RWPE1 (cell line): ENCODE results near the gene FOXF2.

Source experiments
- CTCF ChIA-PET: fragments of 350-600 bp; sonication (Branson Sonifier 250); formaldehyde crosslinking; extraction: SDS; loops from one replicate; lab custom pipeline; 2021; lab: Yijun Ruan, JAX
- POLR2A ChIA-PET: fragments of 400-600 bp; formaldehyde crosslinking; extraction: SDS; loops from one replicate; lab custom pipeline; 2020; ENCODE audit warnings: antibody characterized with exemption; ENCODE audit not compliant: low non-redundant PET; lab: Yijun Ruan, JAX
- DNase-seq: peaks from one replicate; pipeline ENCODE4 v3.0.0; 2012; ENCODE audit warnings: low spot score
- H3K27ac ChIP-seq: fragments of 450-650 bp; 2 replicates; pipeline ENCODE4 v1.5.1; 2017
- CTCF ChIP-seq: fragments of 450-650 bp; conservative IDR thresholded peaks from 2 replicates; pipeline ENCODE4 v1.5.1; 2017; ENCODE audit warnings: low read depth, mild to moderate bottlenecking

Gene FOXF2

GRCh38 chr6:1377526-1377925 lies 11.8 kb upstream of the FOXF2 start:
- ChIA-PET CTCF (interaction anchor here (0.6 kb wide), 2 partner anchors 27 to 274 kb away, joined by 3 read pairs; no protein-coding TSS in a partner anchor), POLR2A (no interaction called here)
- H3K27ac ChIP-seq, result no peak overlapping the region
- no peak for DNase-seq
- no peak for TF ChIP-seq CTCF

- TF ChIP-seq CTCF, result no peak
- no peak overlapping the region for H3K27ac ChIP-seq
- no peak for DNase-seq
- ChIA-PET CTCF (interaction anchor here (0.6 to 0.9 kb wide), 2 partner anchors 275 to 799 kb away, joined by 3 to 4 read pairs; no protein-coding TSS in a partner anchor), POLR2A (no interaction called here)
Observed at GRCh38 chr6:1378065-1379016, 11.0 kb upstream of the FOXF2 start.

- no peak for TF ChIP-seq CTCF
- H3K27ac ChIP-seq, result no peak overlapping the region
- CTCF ChIA-PET, result interaction anchor here (0.6 to 0.9 kb wide), 2 partner anchors 800 to 1072 kb away, joined by 4 to 6 read pairs; no protein-coding TSS in a partner anchor
- no peak for DNase-seq
- POLR2A ChIA-PET, result no interaction called here
Observed at GRCh38 chr6:1379017-1379787, 10.2 kb upstream of the FOXF2 start.

GRCh38 chr6:1379788-1380147 lies 9.6 kb upstream of the FOXF2 start:
- POLR2A ChIA-PET, result no interaction called here
- TF ChIP-seq CTCF, result no peak
- CTCF ChIA-PET, result interaction anchor here (0.6 kb wide), 1 partner anchor 1071 kb away, joined by 6 read pairs; no protein-coding TSS in a partner anchor

GRCh38 chr6:1380625-1381427 lies 8.6 kb upstream of the FOXF2 start:
- POLR2A ChIA-PET, result no interaction called here
- CTCF ChIA-PET, result interaction anchor here (0.6 to 1.3 kb wide), 14 partner anchors 10 to 584 kb away, joined by 3 to 6 read pairs (median 3); no protein-coding TSS in a partner anchor
- DNase-seq, result no peak
- no peak for TF ChIP-seq CTCF
- H3K27ac ChIP-seq, result no peak overlapping the region

More at GRCh38 chr6:1379788-1380147, 9.6 kb upstream of the FOXF2 start:
- H3K27ac ChIP-seq, result no peak overlapping the region
- DNase-seq, result no peak
